ENCODE data around the gene GSS.
"Not testable (repeated sequence)": the region's sequence is repeated elsewhere in the genome, so short reads cannot be mapped to it uniquely, and the experiment has no call there.

DNA sequence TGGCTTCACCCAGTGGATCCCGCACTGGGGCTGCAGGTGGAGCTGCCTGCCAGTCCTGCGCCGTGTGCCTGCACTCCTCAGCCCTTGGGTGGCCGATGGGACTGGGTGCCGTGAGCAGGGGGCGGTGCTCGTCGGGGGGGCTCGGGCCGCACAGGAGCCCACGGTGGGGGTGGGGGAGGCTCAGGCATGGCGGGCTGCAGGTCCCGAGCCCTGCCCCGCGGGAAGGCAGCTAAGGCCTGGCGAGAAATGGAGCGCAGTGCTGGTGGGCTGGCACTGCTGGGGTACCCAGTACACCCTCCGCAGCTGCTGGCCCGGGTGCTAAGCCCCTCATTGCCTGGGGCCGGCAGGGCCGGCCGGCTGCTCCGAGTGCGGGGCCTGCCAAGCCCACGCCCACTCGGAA lies 56.9 kb downstream of the GSS start:
- TF ChIP-seq POLR2A (IDR thresholded peaks at IDR 0.05) = not testable (repeated sequence)
- TF ChIP-seq, protein P1, sequence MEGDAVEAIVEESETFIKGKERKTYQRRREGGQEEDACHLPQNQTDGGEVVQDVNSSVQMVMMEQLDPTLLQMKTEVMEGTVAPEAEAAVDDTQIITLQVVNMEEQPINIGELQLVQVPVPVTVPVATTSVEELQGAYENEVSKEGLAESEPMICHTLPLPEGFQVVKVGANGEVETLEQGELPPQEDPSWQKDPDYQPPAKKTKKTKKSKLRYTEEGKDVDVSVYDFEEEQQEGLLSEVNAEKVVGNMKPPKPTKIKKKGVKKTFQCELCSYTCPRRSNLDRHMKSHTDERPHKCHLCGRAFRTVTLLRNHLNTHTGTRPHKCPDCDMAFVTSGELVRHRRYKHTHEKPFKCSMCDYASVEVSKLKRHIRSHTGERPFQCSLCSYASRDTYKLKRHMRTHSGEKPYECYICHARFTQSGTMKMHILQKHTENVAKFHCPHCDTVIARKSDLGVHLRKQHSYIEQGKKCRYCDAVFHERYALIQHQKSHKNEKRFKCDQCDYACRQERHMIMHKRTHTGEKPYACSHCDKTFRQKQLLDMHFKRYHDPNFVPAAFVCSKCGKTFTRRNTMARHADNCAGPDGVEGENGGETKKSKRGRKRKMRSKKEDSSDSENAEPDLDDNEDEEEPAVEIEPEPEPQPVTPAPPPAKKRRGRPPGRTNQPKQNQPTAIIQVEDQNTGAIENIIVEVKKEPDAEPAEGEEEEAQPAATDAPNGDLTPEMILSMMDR (IDR thresholded peaks at IDR 0.05) = not testable (repeated sequence)

All from Peyer's patch (tissue), 4 donors.